Ovary (tissue), 3 donors: Measurements from ENCODE around the gene PIK3R5.
"Not testable (repeated sequence)": the region's sequence is repeated elsewhere in the genome, so short reads cannot be mapped to it uniquely, and the experiment has no call there.

ENCODE experiments used
- POLR2A ChIP-seq: fragments of 450-650 bp; IDR thresholded peaks from one replicate; pipeline ENCODE4 v1.6.1; 2017; ENCODE audit warnings: antibody characterized with exemption, mild to moderate bottlenecking, moderate library complexity
- TF ChIP-seq, protein P1 (sequence below), 3 donors: fragments of 450-650 bp in 2 of 3; fragments of 200-600 bp in 1 of 3; IDR thresholded peaks; one replicate each; pipeline versions ENCODE4 v1.5.1 to v1.8.0; 2016 to 2022; ENCODE audit warnings: antibody characterized with exemption in 3 of 3, mild to moderate bottlenecking in 1 of 3
- donor health status: DM: no; HTN: no; CAD: no.

DNA sequence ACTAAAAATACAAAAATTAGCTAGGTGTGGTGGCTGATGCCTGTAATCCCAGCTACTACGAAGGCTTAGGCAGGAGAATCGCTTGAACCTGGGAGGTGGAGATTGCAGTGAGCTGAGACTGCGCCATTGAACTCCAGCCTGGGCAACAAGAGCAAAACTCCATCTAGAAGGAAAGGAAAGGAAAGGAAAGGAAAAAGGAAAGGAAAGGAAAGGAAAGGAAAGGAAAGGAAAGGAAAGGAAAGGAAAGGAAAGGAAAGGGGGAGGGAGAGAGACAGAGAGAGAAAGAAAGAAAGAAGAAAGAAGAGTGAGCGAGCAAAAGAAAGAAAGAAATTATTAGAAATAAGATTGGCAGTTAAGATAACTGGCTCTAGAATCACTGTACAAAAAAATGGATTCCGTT is 18.7 kb upstream of the PIK3R5 start:
- TF ChIP-seq, protein P1, sequence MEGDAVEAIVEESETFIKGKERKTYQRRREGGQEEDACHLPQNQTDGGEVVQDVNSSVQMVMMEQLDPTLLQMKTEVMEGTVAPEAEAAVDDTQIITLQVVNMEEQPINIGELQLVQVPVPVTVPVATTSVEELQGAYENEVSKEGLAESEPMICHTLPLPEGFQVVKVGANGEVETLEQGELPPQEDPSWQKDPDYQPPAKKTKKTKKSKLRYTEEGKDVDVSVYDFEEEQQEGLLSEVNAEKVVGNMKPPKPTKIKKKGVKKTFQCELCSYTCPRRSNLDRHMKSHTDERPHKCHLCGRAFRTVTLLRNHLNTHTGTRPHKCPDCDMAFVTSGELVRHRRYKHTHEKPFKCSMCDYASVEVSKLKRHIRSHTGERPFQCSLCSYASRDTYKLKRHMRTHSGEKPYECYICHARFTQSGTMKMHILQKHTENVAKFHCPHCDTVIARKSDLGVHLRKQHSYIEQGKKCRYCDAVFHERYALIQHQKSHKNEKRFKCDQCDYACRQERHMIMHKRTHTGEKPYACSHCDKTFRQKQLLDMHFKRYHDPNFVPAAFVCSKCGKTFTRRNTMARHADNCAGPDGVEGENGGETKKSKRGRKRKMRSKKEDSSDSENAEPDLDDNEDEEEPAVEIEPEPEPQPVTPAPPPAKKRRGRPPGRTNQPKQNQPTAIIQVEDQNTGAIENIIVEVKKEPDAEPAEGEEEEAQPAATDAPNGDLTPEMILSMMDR (IDR thresholded peaks at IDR 0.05): not testable (repeated sequence)
- TF ChIP-seq POLR2A: not testable (repeated sequence)
